GM19025 (cell line): ENCODE results near the gene NUDT1.
"Not testable (repeated sequence)": the region's sequence is repeated elsewhere in the genome, so short reads cannot be mapped to it uniquely, and the experiment has no call there.

Experiments
- ATAC-seq: cut with Tn5 transposase; IDR thresholded peaks from one replicate; pipeline ENCODE4 v1.9.1; 2021; ENCODE audit warnings: mild to moderate bottlenecking, low read depth, moderate library complexity; ENCODE audit not compliant: unreplicated experiment

Gene NUDT1

GRCh38 chr7:2263176-2263575 lies 21.1 kb downstream of the NUDT1 start:
- ATAC-seq, result no peak

GRCh38 chr7:2264158-2264557 lies 22.1 kb downstream of the NUDT1 start:
- ATAC-seq, result no peak

GRCh38 chr7:2266911-2267310 lies 24.9 kb downstream of the NUDT1 start:
- no peak for ATAC-seq

- not testable (repeated sequence) for ATAC-seq
These were observed 27.3 kb downstream of the NUDT1 start for GRCh38 chr7:2269089-2269990.

- ATAC-seq, result no peak
These were observed 28.0 kb downstream of the NUDT1 start for GRCh38 chr7:2269991-2270460.

GRCh38 chr7:2270495-2270894 lies 28.5 kb downstream of the NUDT1 start:
- ATAC-seq, result no peak

- no peak for ATAC-seq
These were observed 29.4 kb downstream of the NUDT1 start for GRCh38 chr7:2271273-2272026.

- no peak for ATAC-seq
These were observed 30.0 kb downstream of the NUDT1 start for GRCh38 chr7:2272031-2272430.

- no peak for ATAC-seq
These were observed 31.8 kb downstream of the NUDT1 start for GRCh38 chr7:2273866-2274265.

GRCh38 chr7:2274666-2275065 lies 32.6 kb downstream of the NUDT1 start:
- no peak for ATAC-seq

- ATAC-seq, result no peak
These were observed 33.1 kb downstream of the NUDT1 start for GRCh38 chr7:2275101-2275500.

- ATAC-seq, result no peak
These were observed 34.1 kb downstream of the NUDT1 start for GRCh38 chr7:2276107-2276506.

- ATAC-seq, result no peak
These were observed 36.0 kb downstream of the NUDT1 start for GRCh38 chr7:2278026-2278425.

GRCh38 chr7:2279896-2280295 lies 37.9 kb downstream of the NUDT1 start:
- ATAC-seq, result no peak

- no peak for ATAC-seq
These were observed 38.4 kb downstream of the NUDT1 start for GRCh38 chr7:2280424-2280823.

- no peak for ATAC-seq
These were observed 39.5 kb downstream of the NUDT1 start for GRCh38 chr7:2281541-2281940.

GRCh38 chr7:2282185-2282751 lies 40.2 kb downstream of the NUDT1 start:
- no peak for ATAC-seq

GRCh38 chr7:2283074-2283473 lies 41.0 kb downstream of the NUDT1 start:
- ATAC-seq, result no peak

GRCh38 chr7:2287745-2288144 lies 45.7 kb downstream of the NUDT1 start:
- no peak for ATAC-seq

GRCh38 chr7:2288503-2288902 lies 46.5 kb downstream of the NUDT1 start:
- ATAC-seq, result peak; percentile 55

- no peak for ATAC-seq
These were observed 47.1 kb downstream of the NUDT1 start for GRCh38 chr7:2289111-2289586.
